HG02981 (cell line): ENCODE measurements around the gene CXCL16.

Experiments
- ATAC-seq: cut with Tn5 transposase; IDR thresholded peaks from one replicate; pipeline ENCODE4 v1.9.1; 2021; ENCODE audit warnings: mild to moderate bottlenecking, moderate library complexity; ENCODE audit not compliant: unreplicated experiment

Gene CXCL16

DNA sequence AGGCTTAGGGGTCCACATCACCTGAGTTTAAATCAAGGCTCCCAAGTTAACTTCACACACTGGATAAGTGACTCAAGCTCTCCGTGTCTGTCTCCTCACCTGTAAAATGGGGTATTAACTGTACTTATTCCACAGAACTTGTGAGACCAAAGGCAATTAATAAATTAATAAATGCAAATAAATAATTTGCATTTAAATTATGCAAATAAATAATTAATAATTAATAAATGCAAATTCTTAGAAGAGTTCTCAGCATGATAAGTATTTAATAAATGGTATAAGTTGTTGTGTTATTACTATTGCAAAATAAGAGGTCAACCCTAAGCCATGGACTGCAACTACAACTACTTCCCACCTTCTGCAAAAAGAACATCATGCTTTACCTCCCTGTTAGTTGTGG is 13.7 kb upstream of the CXCL16 start:
- no peak for ATAC-seq

DNA sequence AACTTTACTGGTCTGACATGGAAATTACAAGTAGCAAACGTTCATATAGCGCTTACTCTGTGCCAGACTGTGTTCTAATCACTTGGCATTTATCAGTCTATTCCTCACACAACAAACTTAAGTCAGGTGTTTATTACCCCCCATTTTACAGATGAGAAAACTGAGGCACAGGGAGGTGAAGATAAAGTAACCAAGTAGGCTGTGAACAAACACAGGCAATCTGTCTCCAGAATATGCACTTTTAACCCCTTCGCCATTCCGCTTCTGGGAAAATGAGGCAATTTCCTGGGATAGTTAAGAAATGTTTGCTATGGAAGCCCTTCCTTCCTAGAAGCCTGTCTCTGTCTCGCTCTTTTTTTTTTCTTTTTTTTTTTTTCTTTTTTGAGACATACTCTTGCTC is 12.2 kb upstream of the CXCL16 start:
- ATAC-seq, result no peak

DNA sequence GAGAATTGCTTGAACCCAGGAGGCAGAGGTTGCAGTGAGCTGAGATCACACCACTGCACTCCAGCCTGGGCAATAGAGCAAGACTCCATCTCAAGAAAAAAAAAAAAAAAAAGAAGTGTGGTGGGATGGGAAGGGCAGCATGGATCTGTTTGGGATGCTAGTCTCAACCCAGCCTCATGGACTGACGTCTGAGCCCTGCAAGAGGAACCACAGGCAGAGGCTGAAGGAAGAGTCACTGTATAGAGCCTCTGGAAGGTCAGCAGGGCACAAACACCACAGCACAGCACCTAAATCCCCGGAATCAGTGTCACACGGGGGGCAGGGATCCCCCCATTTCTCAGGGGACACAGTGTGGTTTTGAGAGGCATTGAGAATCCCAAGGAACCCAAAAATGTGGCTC is 10.9 kb upstream of the CXCL16 start:
- no peak for ATAC-seq

DNA sequence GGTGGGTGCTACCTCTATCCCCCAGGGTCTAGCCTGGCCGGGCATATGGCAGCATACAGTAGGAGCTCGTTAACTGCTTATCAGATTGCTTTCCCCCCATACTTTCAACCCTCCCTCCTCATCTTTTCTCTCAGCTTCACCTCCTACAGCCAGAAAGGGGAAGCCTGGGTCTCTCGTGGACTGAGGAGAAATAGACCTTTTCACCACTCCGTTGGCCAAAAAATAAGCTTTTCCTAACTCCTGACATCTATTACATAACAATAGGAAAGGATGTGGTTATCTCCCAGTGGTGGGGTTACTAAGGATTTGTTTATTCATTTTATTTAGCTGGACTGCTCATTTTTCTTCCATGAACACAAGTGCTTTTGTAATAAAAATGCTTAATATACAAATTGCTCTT is 9.0 kb upstream of the CXCL16 start:
- no peak for ATAC-seq

DNA sequence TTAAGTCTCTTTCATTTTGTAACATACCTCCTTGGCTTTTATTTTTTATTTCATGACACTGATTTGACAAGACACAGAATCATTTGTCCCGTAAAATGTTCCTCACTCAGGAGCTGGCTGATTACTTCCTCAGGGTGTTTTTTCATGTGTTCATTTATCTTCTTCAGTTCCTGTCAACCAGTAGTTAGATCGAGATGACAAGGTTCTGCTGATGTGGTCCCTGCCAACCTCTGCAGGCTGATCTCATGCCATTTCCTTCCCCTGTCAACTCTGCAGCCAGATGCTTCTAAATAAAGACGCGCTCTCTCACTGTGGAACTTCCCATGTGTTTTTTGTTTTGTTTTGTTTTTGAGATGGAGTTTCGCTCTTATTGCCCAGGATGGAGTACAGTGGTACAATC is 8.1 kb upstream of the CXCL16 start:
- no peak for ATAC-seq

DNA sequence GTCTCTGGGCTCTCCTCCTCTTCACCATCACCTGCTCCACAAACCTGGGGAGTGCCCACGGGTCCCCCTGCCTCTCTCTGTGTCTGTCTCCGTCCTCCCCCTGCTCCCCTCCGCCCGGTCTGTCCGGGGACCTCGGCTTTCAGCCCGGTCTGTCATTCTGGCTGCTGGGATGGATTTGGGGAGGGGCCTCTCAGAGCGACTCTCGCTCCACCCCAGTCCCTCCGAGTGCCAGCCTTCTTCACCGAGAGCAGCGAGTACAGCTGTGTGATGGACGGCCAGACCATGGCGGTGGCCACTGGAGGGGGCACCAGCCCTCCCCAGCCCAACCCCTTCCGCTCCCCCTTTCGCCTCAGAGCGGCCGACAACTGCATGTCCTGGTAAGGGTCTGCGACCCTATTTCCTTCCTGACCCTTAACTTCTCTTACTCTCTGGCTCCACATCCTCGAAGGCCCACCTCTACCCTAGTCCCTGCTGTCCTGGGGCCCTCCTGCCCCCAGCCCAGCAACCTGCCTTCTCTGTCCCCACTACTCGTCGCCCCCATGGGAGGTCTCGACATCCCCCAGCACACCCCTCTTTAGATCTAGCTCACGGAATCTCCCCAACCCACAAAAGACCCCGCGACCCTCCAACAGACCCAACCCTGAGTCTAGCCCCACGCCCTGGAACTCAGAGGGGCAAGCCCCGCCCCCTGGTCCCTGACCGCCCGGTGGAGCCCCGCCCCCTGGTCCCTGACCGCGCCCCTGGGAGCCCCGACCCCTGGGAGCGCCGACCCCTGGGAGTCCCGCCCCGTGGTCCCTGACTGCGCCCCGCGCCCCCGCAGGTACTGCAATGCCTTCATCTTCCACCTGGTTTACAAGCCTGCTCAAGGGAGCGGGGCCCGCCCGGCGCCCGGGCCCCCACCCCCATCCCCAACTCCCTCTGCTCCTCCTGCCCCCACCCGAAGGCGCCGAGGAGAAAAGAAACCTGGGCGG is 5.6 kb upstream of the CXCL16 start:
- ATAC-seq, result no peak

DNA sequence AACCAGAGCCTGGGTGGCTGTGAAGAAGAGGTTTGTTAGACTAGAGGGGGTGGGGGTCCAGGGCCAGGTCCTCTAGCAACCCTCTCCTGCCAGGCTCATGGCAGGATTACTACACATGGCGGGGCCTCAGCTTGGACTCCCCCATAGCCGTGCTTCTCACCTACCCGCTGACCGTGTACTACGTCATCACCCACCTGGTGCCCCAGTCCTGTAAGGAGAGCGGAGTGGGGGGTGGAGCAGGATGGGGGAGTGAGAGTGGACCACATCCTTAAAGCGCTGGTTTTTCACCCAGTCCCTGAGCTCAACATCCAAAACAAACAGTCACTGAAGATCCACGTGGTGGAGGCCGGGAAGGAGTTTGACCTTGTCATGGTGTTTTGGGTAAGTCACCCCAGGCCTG is 4.2 kb upstream of the CXCL16 start:
- no peak for ATAC-seq

DNA sequence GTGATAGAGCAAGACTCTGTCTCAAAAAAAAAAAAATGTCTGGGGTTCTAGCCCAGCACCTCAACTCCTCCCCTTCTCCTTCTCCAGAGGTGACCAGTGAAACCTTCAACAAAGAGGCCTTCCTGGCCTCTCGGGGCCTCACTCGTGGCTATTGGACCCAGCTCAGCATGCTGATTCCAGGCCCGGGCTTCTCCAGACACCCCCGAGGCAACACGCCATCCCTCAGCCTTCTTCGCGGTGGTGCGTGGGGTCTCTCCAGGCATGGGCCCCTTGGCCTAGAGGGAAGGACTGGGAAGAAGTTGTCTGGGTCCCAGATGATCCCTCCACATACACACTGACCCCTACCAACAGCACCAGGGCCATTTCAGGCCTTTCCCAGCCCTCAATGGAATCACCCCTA is 3.5 kb upstream of the CXCL16 start:
- no peak for ATAC-seq

DNA sequence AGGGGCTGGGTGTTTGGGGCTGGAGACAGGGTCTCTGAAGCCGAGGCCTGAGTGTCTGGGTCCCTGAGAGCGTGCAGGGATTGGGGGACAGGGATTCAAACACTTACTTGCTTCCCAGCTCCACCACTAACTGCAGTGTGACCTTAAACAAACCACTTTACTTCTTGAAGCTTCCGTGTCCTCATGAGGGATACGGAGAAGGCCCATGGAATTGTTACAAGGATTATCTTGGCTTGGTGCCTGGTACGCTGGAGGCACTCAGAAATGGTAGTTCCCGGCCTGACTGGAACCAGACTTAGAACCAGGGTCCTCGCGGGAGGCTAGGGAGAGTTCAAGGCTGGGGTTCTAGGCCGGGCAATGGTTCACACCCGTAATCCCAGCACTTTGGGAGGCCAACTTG is 2.9 kb upstream of the CXCL16 start:
- ATAC-seq, result no peak

DNA sequence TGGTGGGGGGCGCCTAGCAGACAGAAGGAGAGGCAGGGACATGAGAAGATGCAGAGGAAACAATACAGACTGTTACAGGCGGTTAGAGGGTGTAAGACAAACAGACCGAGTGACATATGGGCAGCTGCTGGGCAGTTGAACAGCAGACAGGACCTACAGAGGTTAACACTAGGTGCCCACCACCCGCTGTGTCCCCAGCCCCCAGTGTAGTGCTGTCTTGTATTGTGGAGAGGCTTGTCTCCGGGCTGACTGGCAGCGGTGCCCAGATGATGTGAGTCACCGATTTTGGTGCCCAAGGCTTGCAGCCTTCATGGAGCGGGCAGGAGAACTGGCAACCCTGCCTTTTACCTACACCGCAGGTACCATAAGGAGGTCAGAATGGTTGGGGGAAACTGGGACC is 2.4 kb upstream of the CXCL16 start:
- ATAC-seq, result no peak

DNA sequence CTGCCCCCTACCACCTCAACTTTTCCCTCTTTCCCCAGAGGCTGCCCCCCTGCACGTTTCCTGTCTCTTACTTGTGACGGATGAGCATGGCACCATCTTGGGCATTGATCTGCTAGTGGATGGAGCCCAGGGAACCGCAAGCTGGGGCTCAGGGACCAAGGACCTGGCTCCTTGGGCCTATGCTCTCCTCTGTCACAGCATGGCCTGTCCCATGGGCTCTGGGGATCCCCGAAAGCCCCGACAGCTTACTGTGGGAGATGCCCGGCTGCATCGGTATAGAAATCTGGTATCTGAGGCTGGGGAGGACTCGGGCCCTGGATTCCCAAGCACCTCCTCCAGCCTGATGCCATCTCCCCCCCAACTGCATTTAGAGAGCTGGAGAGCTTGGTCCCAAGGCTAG is 1.8 kb upstream of the CXCL16 start:
- ATAC-seq, result no peak

DNA sequence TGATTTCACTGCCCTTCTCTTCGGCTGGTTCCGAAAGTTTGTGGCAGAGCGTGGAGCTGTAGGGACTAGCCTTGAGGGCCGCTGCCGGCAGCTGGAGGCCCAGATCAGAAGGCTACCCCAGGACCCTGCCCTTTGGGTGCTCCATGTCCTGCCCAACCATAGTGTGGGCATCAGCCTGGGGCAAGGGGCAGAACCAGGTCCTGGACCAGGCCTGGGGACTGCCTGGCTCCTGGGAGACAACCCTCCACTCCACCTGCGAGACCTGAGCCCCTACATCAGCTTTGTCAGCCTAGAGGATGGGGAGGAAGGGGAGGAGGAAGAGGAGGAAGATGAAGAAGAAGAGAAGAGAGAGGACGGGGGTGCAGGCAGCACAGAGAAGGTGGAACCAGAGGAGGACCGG is 856 bp upstream of the CXCL16 start:
- ATAC-seq, result no peak

DNA sequence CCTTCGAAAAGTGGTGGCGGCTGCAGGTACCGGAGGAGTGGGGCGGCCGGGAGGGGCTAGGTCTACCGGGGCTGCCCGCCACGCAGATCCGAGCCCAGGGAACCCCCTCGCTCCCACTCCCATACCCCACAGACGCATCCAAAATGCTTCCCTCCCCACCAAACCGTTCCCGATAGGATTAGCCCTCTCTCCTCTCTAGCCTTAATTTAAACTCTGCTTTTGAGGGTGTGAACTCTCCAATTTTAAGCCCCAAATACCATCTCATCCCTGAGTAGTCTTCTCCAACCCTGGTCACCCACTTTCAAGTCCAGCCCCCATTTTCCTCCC is 260 bp upstream of the CXCL16 start:
- ATAC-seq, result no peak

DNA sequence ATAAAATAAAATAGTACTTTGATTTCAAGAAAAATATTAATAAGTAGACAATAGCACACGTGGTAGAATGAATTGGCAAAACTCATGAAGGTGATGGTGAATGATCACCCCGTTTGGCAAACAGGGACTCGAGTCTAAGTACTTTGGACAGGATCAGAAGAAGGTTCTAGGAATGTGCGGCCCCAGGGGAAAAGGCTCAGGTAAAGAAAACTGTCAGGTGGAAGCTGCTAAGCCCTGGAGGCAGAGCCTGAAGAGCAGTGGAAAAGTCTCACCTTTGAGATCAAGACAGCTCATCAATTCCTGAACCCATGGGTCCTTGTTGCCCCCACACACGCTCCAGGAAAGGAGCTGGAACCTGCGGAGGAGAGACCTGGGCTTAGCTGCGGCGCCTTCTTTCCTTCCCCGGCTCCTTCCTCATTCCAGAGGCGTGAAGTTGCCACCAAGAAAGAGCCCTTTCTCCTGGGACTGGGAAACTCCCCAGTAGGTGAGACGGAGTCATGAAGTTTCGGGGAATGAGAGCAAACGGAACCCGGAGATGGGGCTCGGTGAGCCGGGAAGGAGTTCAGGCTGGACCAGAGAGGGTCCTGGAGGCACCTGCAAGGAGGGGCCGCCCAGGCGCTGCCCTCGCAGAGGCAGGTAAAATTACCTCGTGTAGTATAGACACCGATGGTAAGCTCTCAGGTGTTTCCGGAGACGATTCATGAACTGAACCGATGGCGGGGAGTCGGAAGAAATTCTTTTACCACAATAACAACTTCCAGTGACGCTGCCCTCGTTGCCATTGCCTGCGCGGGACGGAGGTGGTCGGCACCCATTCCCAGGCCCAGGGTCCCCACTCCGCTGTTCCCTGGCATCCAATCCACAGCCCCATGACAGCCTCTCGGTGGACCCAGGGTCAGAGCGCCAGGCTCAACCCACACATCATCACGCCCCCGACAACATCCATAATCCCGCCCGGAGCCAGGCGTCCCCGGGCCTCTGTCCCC is 1.3 kb downstream of the CXCL16 start:
- no peak for ATAC-seq

DNA sequence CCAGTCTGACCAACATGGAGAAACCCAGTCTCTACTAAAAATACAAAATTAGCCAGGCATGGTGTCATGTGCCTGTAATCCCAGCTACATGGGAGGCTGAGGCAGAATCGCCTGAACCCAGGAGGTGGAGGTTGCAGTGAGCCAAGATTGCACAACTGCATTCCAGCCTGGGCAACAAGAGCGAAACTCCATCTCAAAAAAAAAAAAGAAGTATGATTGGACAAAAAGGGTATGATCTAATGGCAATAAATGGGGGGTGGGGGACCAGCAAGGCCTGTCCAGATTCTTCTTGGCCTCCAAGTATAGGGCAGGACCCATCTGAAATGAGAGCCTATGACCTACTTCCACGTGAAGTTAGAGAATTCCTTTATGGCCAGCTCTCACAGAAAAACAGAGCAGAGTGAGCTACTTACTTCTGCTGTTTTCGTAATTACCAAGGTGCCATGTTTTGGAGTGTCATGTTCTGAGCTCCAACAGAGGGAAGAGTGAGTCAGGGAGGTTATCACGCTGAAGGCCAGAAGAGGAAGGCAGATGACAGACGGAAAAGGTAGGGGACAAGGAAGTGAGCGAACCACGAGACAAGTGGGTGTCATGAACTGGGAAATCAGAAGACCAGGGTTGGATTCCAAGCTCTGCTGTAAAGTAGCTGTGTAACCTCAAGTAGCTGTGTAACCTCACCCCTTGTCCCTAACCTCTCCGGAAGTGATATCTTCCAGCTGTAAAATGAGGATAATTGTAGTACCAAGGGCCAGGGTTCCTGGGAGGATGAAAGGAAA is 3.7 kb downstream of the CXCL16 start:
- no peak for ATAC-seq

DNA sequence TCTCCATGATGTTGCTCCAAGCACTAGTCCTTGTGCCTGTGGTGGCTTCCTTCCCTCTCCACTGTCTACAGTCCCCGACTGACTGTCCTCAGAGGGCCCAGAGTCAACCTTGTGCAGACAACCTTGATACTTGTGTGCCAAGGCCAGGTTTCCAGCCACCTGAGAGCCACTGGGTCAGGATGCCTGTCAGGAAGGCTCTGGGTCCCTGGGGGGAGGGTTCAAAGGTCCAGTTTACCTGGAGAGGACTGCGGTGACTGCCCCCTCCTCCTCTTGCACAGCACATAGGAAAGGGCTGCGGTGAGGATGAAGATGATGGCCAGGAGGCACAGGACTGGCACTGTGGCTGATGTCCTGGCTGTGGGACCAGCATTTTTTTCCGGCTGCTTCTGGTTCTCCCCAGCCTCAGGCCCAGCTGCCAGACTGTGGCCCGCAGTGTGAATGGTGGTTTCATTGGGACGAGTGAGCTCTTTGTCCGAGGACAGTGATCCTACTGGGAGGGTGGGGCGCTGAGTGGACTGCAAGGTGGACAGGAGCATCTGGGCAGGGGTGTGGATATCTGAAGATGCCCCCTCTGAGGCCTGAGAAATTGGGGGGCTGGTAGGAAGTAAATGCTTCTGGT is 4.8 kb downstream of the CXCL16 start:
- ATAC-seq, result no peak

DNA sequence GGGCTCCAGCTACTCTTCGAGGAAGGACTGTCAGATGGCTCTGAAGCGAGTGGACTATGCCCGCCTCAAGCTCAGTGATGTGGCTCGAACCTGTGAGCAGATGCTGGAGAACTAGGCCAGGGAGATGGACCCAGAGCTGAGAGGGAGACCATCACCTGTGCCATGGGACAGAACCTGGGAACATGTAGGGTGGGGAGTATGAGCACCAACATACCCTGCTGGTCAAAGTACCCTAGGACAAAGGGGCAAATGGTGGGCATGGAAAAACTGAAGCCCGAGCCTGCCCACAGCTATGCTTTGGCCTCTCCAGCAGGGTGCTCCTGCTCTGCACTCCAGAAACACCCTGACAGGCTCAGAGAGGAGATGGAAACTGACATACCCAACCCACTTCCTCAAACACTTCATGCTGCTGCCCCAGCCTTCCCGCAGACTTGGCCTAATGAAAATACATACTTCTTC is 6.6 kb downstream of the CXCL16 start:
- peak; percentile 31 for ATAC-seq

DNA sequence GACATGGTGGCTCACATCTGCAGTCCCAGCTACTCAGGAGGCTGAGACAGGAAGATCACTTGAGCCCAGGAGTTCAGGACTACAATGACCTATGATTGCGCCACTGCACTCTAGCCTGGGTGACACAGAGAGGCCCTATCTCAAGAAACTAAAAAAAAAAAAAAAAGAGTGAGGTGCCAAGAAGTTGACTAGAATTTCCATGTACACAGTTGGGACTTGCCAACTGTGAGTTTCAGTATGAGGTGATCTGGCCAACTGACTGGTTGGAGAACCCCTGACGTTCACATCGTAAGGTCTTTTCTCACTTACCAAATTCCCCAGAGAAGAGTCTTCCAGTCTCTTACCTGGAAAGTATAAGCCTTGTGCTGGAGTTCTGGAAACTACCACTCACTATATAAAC is 11.6 kb downstream of the CXCL16 start:
- no peak for ATAC-seq

DNA sequence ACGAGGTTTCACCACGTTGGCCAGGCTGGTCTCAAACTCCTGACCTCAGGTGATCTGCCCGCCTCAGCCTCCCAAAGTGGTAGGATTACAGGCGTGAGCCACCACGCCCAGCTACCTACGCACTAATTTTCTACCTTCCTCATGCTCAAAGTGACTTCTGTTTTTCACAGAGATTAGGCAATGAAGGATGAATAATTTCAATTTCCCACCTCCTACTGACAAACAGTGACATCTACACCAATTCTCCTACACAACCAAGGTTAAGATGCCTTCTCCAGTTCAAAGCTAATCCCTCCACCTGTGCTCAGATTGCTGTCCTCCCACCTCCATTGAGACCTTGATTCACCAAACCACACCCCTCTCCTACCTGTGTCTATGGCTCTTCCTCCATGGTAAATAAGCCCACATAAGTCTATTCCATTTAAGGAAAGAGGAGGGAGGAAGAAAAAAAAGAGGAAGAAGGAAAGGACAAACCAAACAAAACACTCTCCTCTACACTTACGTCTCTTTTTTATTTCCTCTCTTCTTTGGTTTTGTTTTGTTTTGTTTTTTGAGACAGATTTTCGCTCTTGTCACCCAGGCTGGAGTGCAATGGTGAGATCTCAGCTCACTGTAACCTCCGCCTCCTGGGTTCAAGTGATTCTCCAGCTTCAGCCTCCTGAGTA is 13.9 kb downstream of the CXCL16 start:
- no peak for ATAC-seq

DNA sequence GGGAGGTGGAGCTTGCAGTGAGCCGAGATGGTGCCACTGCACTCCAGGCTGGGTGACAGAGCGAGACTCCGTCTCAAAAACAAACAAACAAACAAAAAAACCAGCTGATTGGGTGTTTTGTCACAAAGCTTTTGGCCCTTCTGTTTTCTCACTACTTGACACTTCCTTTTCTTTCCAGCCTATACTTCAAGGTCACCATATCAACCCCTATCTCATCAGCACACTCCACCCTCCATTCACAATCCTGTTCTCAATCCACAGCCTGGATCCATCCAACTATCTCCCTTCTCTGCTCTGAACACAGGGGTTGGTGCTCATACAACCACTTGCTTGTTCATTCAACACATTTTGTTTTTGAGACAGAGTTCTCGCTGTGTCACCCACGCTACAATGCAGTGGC is 15.1 kb downstream of the CXCL16 start:
- no peak for ATAC-seq
